WERI-Rb-1 (cell line): ENCODE data around the gene KLF17.

Experiments used
- DNase-seq: peaks from one replicate; pipeline ENCODE4 v3.0.0-alpha.2; 2020
- H3K27ac ChIP-seq: fragments of 250-450 bp; sonication (Bioruptor Pico); 2 replicates; pipeline ENCODE4 v1.5.1; 2020; ENCODE audit warnings: mild to moderate bottlenecking, moderate library complexity
- H3K27me3 ChIP-seq: fragments of 250-450 bp; sonication (Bioruptor Pico); 2 replicates; pipeline ENCODE4 v1.5.1; 2021; ENCODE audit warnings: mild to moderate bottlenecking, low read depth, moderate library complexity; ENCODE audit not compliant: insufficient read depth, severe bottlenecking
- H3K36me3 ChIP-seq: fragments of 250-450 bp; sonication (Bioruptor Pico); 2 replicates; pipeline ENCODE4 v1.5.1; 2020; ENCODE audit warnings: mild to moderate bottlenecking, moderate library complexity
- H3K4me3 ChIP-seq: 2 replicates; pipeline ENCODE4 v1.5.1; 2011; ENCODE audit warnings: low read depth, mild to moderate bottlenecking, control low read depth, low read length
- H3K9me3 ChIP-seq: fragments of 250-450 bp; sonication (Bioruptor Pico); 2 replicates; pipeline ENCODE4 v1.5.1; 2021; ENCODE audit warnings: mild to moderate bottlenecking, moderate library complexity; ENCODE audit not compliant: severe bottlenecking
- TF ChIP-seq, protein P1 (sequence below): IDR thresholded peaks from 2 replicates; pipeline ENCODE4 v1.5.1; 2011; ENCODE audit warnings: low read depth, mild to moderate bottlenecking, control low read depth, inconsistent platforms, low read length

The KLF17 gene

DNA sequence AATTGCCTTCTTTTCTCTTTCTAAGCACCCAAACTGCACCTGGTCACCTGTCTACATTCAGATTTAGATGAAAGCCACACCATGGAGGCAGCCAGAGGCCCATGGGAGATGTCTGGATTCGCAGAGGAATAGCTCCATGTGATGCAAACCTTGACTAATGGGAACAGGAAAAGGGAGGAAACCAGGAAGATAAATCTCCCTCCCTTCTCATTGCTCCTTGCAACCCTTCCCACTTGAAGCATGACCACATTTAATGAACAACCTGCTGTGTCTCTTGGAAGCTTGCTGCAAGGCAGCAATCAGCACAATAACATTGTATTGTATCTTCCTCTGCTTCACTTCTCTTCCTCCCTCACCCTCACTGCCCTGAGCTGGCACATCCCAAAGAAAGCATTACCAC lies 42.6 kb upstream of the KLF17 start:
- Histone ChIP-seq H3K27me3 (no peaks in the 10 kb centered on the region), H3K9me3 (no peaks in the 10 kb centered on the region), H3K36me3 (no peaks in the 10 kb centered on the region), H3K4me3 (no peak overlapping the region), H3K27ac (no peak overlapping the region)
- no peak for DNase-seq
- TF ChIP-seq, protein P1, sequence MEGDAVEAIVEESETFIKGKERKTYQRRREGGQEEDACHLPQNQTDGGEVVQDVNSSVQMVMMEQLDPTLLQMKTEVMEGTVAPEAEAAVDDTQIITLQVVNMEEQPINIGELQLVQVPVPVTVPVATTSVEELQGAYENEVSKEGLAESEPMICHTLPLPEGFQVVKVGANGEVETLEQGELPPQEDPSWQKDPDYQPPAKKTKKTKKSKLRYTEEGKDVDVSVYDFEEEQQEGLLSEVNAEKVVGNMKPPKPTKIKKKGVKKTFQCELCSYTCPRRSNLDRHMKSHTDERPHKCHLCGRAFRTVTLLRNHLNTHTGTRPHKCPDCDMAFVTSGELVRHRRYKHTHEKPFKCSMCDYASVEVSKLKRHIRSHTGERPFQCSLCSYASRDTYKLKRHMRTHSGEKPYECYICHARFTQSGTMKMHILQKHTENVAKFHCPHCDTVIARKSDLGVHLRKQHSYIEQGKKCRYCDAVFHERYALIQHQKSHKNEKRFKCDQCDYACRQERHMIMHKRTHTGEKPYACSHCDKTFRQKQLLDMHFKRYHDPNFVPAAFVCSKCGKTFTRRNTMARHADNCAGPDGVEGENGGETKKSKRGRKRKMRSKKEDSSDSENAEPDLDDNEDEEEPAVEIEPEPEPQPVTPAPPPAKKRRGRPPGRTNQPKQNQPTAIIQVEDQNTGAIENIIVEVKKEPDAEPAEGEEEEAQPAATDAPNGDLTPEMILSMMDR: no peak

DNA sequence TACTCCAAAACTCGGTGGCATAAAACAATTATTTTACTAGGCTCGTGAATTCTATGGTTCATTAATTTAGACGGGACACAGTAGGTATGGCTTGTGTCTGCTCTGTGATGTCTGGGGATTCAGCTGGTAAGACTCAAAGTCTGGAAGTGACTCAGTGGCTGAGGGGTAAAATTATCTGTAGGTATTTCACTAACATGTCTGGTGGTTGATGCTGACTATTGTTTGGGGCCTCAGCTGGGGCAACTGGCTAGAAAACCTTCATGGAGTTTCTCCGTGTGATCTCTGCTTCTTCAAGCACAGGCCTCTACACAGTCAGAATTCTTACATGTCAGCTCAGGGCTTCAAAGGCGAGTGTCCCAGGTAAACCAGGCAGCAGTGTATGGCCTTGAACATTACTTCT lies 41.2 kb upstream of the KLF17 start:
- TF ChIP-seq, protein P1: no peak
- H3K4me3 ChIP-seq: no peak overlapping the region
- H3K36me3 ChIP-seq: no peaks in the 10 kb centered on the region
- no peak for DNase-seq
- no peaks in the 10 kb centered on the region for H3K9me3 ChIP-seq
- no peaks in the 10 kb centered on the region for H3K27me3 ChIP-seq
- no peak overlapping the region for H3K27ac ChIP-seq

DNA sequence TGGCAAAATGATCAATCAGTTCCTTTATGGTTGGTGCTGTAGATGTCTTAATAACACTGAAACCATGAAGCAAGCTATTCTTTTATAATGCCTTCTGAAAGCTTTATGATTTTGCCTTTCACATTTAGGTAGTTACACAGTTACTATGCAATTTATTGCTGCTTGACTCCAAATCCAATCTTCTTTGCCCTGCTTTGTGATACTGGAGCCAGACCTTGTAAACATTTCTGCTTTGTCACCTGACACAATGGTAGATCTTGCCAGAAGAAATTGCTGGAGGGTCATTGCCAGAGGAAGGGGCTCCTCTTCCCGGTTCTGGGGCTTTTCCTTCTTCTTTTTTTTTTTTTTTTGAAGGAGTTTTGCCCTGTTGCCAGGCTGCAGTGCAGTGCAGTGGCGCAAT lies 40.5 kb upstream of the KLF17 start:
- H3K27me3 ChIP-seq: no peaks in the 10 kb centered on the region
- DNase-seq: no peak
- no peaks in the 10 kb centered on the region for H3K9me3 ChIP-seq
- no peak overlapping the region for H3K27ac ChIP-seq
- H3K36me3 ChIP-seq: no peaks in the 10 kb centered on the region
- TF ChIP-seq, protein P1: no peak
- H3K4me3 ChIP-seq: no peak overlapping the region

DNA sequence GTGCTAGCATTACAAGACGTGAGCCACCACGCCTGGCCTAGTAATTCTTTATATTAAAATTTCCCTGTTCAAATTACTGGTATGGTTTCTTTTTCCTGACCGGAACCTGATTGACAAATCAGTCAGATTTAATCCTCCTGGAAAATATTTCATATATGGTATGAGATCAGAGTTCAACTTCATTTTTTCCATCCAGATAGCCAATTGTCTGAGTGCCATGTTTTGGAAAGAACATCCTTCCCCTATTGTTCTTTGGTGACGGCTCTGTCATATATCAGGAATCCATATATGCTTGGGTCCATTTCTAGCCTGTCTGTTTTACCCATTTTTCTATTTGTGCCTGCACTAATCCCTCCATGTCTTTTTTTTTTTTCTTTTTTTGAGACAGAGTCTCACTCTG lies 39.1 kb upstream of the KLF17 start:
- H3K27ac ChIP-seq: no peak overlapping the region
- H3K27me3 ChIP-seq: no peaks in the 10 kb centered on the region
- no peak for DNase-seq
- H3K36me3 ChIP-seq: no peaks in the 10 kb centered on the region
- H3K9me3 ChIP-seq: no peaks in the 10 kb centered on the region
- TF ChIP-seq, protein P1: no peak
- no peak overlapping the region for H3K4me3 ChIP-seq

DNA sequence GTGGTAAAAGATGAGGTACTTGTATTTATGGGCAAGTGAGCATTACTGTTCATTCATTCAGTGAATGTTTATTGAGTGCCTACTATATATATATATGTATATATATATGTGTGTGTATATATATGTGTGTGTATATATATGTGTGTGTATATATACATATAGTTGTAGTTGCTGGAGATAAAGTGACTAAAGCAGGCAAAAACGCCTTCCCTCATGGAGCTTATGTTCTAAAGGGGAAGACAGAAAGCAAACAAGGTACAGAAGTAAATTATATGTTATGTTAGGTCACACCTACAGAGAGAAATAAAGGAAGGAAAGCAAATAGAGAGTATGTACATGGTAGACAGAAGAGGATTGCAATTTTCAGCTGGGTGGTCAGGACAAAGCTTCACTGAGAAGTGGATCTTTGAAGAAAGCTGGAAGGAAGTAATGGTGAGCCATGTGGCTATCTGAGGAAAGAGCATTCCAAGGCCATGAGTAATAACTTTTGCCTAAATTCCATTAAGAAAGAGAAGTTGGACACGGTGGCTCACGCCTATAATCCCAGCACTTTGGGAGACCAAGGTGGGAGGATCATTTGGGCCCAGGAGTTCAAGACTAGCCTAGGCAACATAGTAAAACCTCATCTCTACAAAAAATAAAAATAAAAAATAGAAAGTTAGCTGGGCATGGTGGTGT lies 33.5 kb upstream of the KLF17 start:
- no peaks in the 10 kb centered on the region for H3K9me3 ChIP-seq
- no peak overlapping the region for H3K27ac ChIP-seq
- DNase-seq: no peak
- no peaks in the 10 kb centered on the region for H3K27me3 ChIP-seq
- no peak overlapping the region for H3K4me3 ChIP-seq
- TF ChIP-seq, protein P1: no peak
- no peaks in the 10 kb centered on the region for H3K36me3 ChIP-seq
